ENCODE results near the gene STX1B. TPM values are rescaled to one million over a fixed set of nuclear protein-coding genes. Genes with fewer than 3 reads are reported as not detected.

The STX1B gene
- total RNA-seq, 1 experiment from 2014 or later: 3.9 TPM

- H3K9me2 ChIP-seq (ENCODE audit: insufficient read depth): no peaks in the 10 kb centered on the region
- H3K9me3 ChIP-seq (ENCODE audit: insufficient read depth, low read depth): no peaks in the 10 kb centered on the region
- H3F3A ChIP-seq (ENCODE audit: insufficient read depth, low read depth): peaks cover 25% of the 10 kb centered on the region; the same call in 1 of the 2 replicates
- no peaks in the 10 kb centered on the region for H3K79me2 ChIP-seq (ENCODE audit: low read depth)
- peak overlapping the region; percentile 63 for H2AFZ ChIP-seq
- DNase-seq: peak; percentile 56 to 93
- intact Hi-C loops (cut with micrococcal nuclease; ENCODE audit: unreplicated experiment): loop anchor here (1.0 to 5.0 kb wide), 11 partner anchors 48 to 883 kb away; partner anchors contain the start of genes STX4, VKORC1, ZNF646 and ZNF668
- no peak overlapping the region for H3K27ac ChIP-seq
- H3K4me1 ChIP-seq (replicated peaks; ENCODE audit: insufficient read depth): no peaks in the 10 kb centered on the region; the same call in 1 of the 2 replicates
- no peaks in the 10 kb centered on the region; the same call in 1 of the 2 replicates for H4K20me1 ChIP-seq (ENCODE audit: insufficient read depth)
- BruUV-seq (replicated peaks): TSS peak; percentile 12
- peak overlapping the region; percentile 71 for H3K4me2 ChIP-seq
- no peaks in the 10 kb centered on the region for H3K27me3 ChIP-seq (ENCODE audit: insufficient read depth, low read depth)
- peaks cover 7% of the 10 kb centered on the region; the same call in 1 of the 2 replicates for H3K36me3 ChIP-seq (ENCODE audit: low read depth)
- ChIA-PET CTCF (interaction anchor here (0.5 to 2.5 kb wide), 18 partner anchors 11 to 475 kb away, joined by 3 to 33 read pairs (median 4); partner anchors contain the start of genes KAT8, VKORC1, ZNF646 and ZNF668), POLR2A (ENCODE audit: unreplicated experiment) (interaction anchor here (0.5 to 2.2 kb wide), 9 partner anchors 96 to 717 kb away, joined by 3 to 34 read pairs (median 4); partner anchors contain the start of gene FUS)
- TF ChIP-seq CTCF (conservative IDR thresholded peaks at IDR 0.05): no peak
- no peak for TF ChIP-seq EZH2 (IDR thresholded peaks at IDR 0.05; ENCODE audit: low read depth)
- peak overlapping the region; percentile 45; the same call in 1 of the 2 replicates for H3K4me3 ChIP-seq
These were observed 24.9 kb downstream of the STX1B start for GRCh38 chr16:30985401-30986128.

- Histone ChIP-seq H3K27ac (no peak within 1 kb of the TSS), H3K9me3 (ENCODE audit: insufficient read depth, low read depth) (no peaks in the 10 kb centered on the region), H3K4me1 (replicated peaks; ENCODE audit: insufficient read depth) (no peaks in the 10 kb centered on the region; the same call in 1 of the 2 replicates), H3K4me2 (peak within 1 kb of the TSS; percentile 71), H3F3A (ENCODE audit: insufficient read depth, low read depth) (peaks cover 25% of the 10 kb centered on the region; the same call in 1 of the 2 replicates), H4K20me1 (ENCODE audit: insufficient read depth) (no peaks in the 10 kb centered on the region; the same call in 1 of the 2 replicates), H2AFZ (peak within 1 kb of the TSS; percentile 63), H3K36me3 (ENCODE audit: low read depth) (peaks cover 7% of the 10 kb centered on the region; the same call in 1 of the 2 replicates), H3K79me2 (ENCODE audit: low read depth) (no peaks in the 10 kb centered on the region), H3K9me2 (ENCODE audit: insufficient read depth) (no peaks in the 10 kb centered on the region), H3K27me3 (ENCODE audit: insufficient read depth, low read depth) (no peaks in the 10 kb centered on the region), H3K4me3 (peak within 1 kb of the TSS; percentile 45; the same call in 1 of the 2 replicates)
- POLR2A ChIA-PET (ENCODE audit: unreplicated experiment): interaction anchor here (0.6 to 2.2 kb wide), 4 partner anchors 157 to 424 kb away, joined by 3 to 34 read pairs (median 5); no protein-coding TSS in a partner anchor
- TF ChIP-seq EZH2 (IDR thresholded peaks at IDR 0.05; ENCODE audit: low read depth) (no peak), CTCF (conservative IDR thresholded peaks at IDR 0.05) (peak; percentile 97)
- no TSS peak for BruUV-seq (replicated peaks)
- intact Hi-C loops (cut with micrococcal nuclease; ENCODE audit: unreplicated experiment): loop anchor here (1.0 to 5.0 kb wide), 11 partner anchors 48 to 883 kb away; partner anchors contain the start of genes STX4, VKORC1, ZNF646 and ZNF668
- peak; percentile 59 to 95 for DNase-seq
- CTCF ChIA-PET: interaction anchor here (0.5 to 2.5 kb wide), 18 partner anchors 14 to 476 kb away, joined by 3 to 33 read pairs (median 4); partner anchors contain the start of genes KAT8, VKORC1, ZNF646 and ZNF668
These were observed 25.6 kb downstream of the STX1B start, which contains the start of gene HSD3B7 for GRCh38 chr16:30984669-30985400. Gene HSD3B7 (plus strand): TSS chr16:30985207. CDS start chr16:30985659, 452 bp downstream.
